ENCODE results near the gene ST8SIA1. TPM values are rescaled to one million over a fixed set of nuclear protein-coding genes. Genes with fewer than 3 reads are reported as not detected.

Gene ST8SIA1
- total RNA-seq, 1 donor from 2014 or later = 2.2 TPM

DNA sequence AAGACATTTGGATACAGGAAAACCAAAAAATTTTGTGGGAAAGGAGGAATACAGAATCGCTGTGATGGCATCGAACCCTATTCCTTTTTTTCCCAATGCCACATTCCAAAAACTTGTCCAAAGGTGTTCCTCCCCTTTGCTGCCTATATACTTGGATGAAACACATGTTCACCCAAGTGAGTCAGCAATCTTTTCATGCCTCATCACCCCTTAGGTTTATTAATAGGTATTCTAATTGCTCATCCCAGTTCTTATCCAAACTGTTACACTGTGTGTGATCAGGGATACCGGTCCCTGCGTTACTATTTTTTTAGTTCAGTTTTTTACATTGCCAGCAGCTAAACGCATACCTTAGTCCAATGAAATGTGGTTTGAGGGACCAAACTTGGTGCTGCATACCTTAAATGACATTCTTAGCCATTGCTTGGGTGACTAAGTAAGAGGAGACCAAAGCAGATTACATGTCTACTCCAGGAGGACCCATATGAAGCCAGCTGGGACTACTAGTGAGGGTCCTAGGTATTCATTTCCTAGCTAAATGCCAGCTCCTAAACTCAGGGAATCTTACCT, 20.6 kb upstream of the ST8SIA1 start:
- TF ChIP-seq, protein P1, sequence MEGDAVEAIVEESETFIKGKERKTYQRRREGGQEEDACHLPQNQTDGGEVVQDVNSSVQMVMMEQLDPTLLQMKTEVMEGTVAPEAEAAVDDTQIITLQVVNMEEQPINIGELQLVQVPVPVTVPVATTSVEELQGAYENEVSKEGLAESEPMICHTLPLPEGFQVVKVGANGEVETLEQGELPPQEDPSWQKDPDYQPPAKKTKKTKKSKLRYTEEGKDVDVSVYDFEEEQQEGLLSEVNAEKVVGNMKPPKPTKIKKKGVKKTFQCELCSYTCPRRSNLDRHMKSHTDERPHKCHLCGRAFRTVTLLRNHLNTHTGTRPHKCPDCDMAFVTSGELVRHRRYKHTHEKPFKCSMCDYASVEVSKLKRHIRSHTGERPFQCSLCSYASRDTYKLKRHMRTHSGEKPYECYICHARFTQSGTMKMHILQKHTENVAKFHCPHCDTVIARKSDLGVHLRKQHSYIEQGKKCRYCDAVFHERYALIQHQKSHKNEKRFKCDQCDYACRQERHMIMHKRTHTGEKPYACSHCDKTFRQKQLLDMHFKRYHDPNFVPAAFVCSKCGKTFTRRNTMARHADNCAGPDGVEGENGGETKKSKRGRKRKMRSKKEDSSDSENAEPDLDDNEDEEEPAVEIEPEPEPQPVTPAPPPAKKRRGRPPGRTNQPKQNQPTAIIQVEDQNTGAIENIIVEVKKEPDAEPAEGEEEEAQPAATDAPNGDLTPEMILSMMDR (IDR thresholded peaks at IDR 0.05; ENCODE audit: unreplicated experiment) = no peak
- H3K4me1 Mint-ChIP-seq = no peaks in the 10 kb centered on the region
- H3K36me3 Mint-ChIP-seq = no peaks in the 10 kb centered on the region
- H3K9me3 Mint-ChIP-seq = no peaks in the 10 kb centered on the region
- no peak overlapping the region for H3K27ac Mint-ChIP-seq
- H3K4me3 Mint-ChIP-seq = no peak overlapping the region
- DNase-seq (ENCODE audit: low spot score in 2 of 2, unreplicated experiment in 2 of 2) = no peak
- peaks cover 6% of the 10 kb centered on the region for H3K27me3 Mint-ChIP-seq (ENCODE audit: low read depth)

DNA sequence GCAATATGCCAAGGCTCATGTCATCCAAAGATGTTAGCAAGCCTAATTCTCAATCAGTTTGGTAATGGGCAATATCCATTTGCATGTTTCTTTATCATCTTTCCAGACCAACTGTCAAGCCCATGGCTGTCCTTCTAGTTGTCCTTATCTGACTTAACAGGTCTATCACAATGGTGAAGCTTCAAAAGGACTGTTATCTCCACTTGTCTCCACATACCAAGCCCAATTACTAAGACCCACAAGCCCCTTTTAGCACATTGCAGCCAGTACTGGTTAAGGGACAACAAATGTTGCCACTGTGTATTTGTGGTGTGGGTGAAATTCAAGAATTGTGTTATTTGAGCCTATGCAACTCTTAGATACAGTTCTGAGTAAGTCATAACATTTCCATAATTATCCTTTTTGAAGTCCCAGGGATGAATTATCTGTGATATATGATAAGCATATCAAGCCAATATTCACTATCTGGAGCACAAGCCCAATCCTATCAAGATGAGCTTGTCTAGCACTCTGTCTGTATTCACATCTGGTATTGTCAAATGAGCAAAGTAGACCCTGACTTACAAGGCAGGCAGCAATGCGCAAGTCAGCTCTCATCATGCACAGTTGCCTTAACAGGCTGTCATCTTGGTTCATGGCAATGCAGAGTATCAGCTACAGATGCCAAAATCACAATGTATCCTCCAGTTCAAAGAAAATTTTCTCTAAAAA, 19.3 kb upstream of the ST8SIA1 start:
- no peak overlapping the region for H3K27ac Mint-ChIP-seq
- H3K4me3 Mint-ChIP-seq = no peak overlapping the region
- H3K4me1 Mint-ChIP-seq = no peaks in the 10 kb centered on the region
- H3K9me3 Mint-ChIP-seq = no peaks in the 10 kb centered on the region
- no peak for DNase-seq (ENCODE audit: low spot score in 2 of 2, unreplicated experiment in 2 of 2)
- TF ChIP-seq, protein P1 (IDR thresholded peaks at IDR 0.05; ENCODE audit: unreplicated experiment) = no peak
- H3K36me3 Mint-ChIP-seq = no peaks in the 10 kb centered on the region
- peaks cover 16% of the 10 kb centered on the region for H3K27me3 Mint-ChIP-seq (ENCODE audit: low read depth)

DNA sequence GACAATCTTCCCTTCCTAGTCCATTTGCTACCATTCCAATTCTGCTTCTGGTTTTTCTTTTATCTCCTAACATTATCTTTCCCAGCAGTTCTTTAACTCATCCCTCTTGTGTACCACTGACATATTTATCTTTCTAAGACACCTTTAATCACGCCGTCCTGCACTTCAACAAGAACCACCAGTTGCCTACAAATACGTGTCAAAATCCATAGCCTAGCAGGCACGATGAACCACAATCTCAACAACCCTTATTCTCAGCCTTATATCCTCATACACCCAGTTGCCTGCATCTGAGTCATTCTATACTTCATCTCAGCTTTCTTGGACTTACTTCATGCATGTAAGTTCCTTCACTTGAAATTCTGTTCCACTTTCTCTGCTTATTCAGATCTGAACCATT, 16.4 kb upstream of the ST8SIA1 start:
- Mint-ChIP-seq H3K4me1 (no peaks in the 10 kb centered on the region), H3K27ac (no peak overlapping the region), H3K27me3 (ENCODE audit: low read depth) (peaks cover 20% of the 10 kb centered on the region), H3K36me3 (no peaks in the 10 kb centered on the region), H3K9me3 (no peaks in the 10 kb centered on the region), H3K4me3 (no peak overlapping the region)
- TF ChIP-seq, protein P1 (IDR thresholded peaks at IDR 0.05; ENCODE audit: unreplicated experiment) = no peak
- no peak for DNase-seq (ENCODE audit: low spot score in 2 of 2, unreplicated experiment in 2 of 2)

DNA sequence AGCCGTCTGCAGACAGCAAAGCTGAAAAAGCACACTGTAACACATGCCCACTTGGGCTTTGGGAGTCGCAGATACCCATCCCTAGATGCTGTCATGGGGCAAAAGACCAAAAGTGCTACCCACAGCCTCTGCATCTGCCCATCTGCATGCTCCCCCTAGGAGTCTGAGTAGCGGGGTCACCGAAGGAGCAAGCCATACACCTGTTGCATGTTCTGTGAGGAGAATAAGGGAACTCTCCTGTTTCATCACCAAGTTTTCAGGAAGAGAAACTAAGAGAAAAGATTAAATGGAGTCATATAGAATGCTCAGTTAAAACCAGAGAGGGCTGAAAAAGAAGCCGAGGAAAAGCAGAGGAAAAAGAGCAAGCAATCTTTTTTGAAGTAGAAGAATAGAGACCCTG, 13.7 kb upstream of the ST8SIA1 start:
- Mint-ChIP-seq H3K27ac (no peak overlapping the region), H3K27me3 (ENCODE audit: low read depth) (peaks cover 20% of the 10 kb centered on the region), H3K4me3 (no peak overlapping the region), H3K9me3 (no peaks in the 10 kb centered on the region), H3K36me3 (no peaks in the 10 kb centered on the region), H3K4me1 (no peaks in the 10 kb centered on the region)
- TF ChIP-seq, protein P1 (IDR thresholded peaks at IDR 0.05; ENCODE audit: unreplicated experiment) = no peak
- no peak for DNase-seq (ENCODE audit: low spot score in 2 of 2, unreplicated experiment in 2 of 2)

DNA sequence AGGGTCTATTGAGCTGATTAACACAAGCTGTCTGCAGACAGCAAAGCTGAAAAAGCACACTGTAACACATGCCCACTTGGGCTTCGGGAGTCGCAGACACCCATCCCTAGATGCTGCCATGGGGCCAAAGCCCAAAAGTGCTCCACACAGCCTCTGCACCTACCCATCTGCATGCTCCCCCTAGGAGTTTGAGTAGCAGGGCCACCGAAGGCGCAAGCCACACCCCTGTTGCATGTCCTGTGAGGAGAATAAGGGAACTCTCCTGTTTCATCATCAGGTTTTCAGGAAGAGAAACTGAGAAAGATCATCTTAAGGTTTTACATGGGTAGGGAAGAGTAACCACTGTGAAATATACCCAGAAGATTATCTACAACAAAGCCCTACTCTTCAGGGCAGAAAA, 5.6 kb upstream of the ST8SIA1 start:
- no peak overlapping the region for H3K27ac Mint-ChIP-seq
- H3K4me1 Mint-ChIP-seq = no peaks in the 10 kb centered on the region
- no peaks in the 10 kb centered on the region for H3K36me3 Mint-ChIP-seq
- TF ChIP-seq, protein P1 (IDR thresholded peaks at IDR 0.05; ENCODE audit: unreplicated experiment) = no peak
- H3K4me3 Mint-ChIP-seq = no peak overlapping the region
- peaks cover 19% of the 10 kb centered on the region for H3K9me3 Mint-ChIP-seq
- DNase-seq (ENCODE audit: low spot score in 2 of 2, unreplicated experiment in 2 of 2) = no peak
- H3K27me3 Mint-ChIP-seq (ENCODE audit: low read depth) = peaks cover 16% of the 10 kb centered on the region

All from mesothelial cell of epicardium (in vitro differentiated cells).